HL-60 (cell line): ENCODE measurements around the gene MSRB3.

Experiments
- DNase-seq, 2 experiments: peaks; one replicate each; pipeline ENCODE4 v3.0.0-alpha.2; 2010 to 2020; ENCODE audit warnings: low read depth in 1 of 2, low spot score in 1 of 2
- H3K27ac ChIP-seq: fragments of 250-450 bp; sonication (Bioruptor Pico); replicated peaks from 2 replicates; pipeline ENCODE4 v1.5.1; 2020; ENCODE audit warnings: mild to moderate bottlenecking, moderate library complexity
- H3K27me3 ChIP-seq: fragments of 250-450 bp; sonication (Bioruptor Pico); 2 replicates; pipeline ENCODE4 v1.5.1; 2021; ENCODE audit warnings: mild to moderate bottlenecking, moderate library complexity; ENCODE audit not compliant: insufficient read depth, poor library complexity, severe bottlenecking
- H3K4me3 ChIP-seq: replicated peaks from 2 replicates; pipeline ENCODE4 v1.5.1; 2011; ENCODE audit warnings: mild to moderate bottlenecking, control low read depth, low read length; ENCODE audit not compliant: insufficient read depth
- GABPA ChIP-seq: IDR thresholded peaks from 2 replicates; pipeline ENCODE4 v1.6.1; 2012; ENCODE audit warnings: low read depth
- POLR2AphosphoS5 ChIP-seq: IDR thresholded peaks from 2 replicates; pipeline ENCODE4 v1.6.1; 2012; ENCODE audit warnings: low read depth
- REST ChIP-seq: IDR thresholded peaks from 2 replicates; pipeline ENCODE4 v1.6.1; 2012; ENCODE audit warnings: low read depth; ENCODE audit not compliant: insufficient replicate concordance
- SPI1 ChIP-seq: IDR thresholded peaks from 2 replicates; pipeline ENCODE4 v1.6.1; 2012; ENCODE audit warnings: low read depth, mild to moderate bottlenecking, borderline replicate concordance
- TF ChIP-seq, protein P1 (sequence below): IDR thresholded peaks from one replicate; pipeline ENCODE4 v1.5.1; 2011; ENCODE audit warnings: low read length, control low read depth, inconsistent platforms; ENCODE audit not compliant: insufficient read depth

Gene MSRB3

DNA sequence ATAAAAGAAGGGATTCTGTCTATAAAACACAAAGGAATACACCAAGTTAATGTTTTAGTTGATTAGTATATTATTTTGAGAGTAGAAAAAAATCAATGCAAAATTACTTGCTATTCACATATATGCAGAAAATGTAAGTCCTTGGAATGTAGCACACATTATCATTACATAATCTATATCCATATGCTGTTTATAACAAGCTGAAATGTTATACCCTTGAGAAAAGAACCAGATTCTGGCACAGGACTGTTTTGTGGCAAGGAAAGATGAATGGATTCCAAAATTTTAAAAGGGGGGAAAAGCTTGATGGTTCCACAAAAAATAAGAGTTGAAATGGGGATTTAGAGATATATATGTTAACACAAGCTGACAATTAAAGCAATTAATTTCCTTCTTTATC, 153.6 kb downstream of the MSRB3 start:
- H3K4me3 ChIP-seq, result no peak overlapping the region
- no peak for TF ChIP-seq GABPA
- no peak for TF ChIP-seq POLR2AphosphoS5
- TF ChIP-seq SPI1, result no peak
- TF ChIP-seq, protein P1, sequence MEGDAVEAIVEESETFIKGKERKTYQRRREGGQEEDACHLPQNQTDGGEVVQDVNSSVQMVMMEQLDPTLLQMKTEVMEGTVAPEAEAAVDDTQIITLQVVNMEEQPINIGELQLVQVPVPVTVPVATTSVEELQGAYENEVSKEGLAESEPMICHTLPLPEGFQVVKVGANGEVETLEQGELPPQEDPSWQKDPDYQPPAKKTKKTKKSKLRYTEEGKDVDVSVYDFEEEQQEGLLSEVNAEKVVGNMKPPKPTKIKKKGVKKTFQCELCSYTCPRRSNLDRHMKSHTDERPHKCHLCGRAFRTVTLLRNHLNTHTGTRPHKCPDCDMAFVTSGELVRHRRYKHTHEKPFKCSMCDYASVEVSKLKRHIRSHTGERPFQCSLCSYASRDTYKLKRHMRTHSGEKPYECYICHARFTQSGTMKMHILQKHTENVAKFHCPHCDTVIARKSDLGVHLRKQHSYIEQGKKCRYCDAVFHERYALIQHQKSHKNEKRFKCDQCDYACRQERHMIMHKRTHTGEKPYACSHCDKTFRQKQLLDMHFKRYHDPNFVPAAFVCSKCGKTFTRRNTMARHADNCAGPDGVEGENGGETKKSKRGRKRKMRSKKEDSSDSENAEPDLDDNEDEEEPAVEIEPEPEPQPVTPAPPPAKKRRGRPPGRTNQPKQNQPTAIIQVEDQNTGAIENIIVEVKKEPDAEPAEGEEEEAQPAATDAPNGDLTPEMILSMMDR, result no peak
- no peak for TF ChIP-seq REST
- no peaks in the 10 kb centered on the region for H3K27me3 ChIP-seq
- H3K27ac ChIP-seq, result no peak overlapping the region
- no peak for DNase-seq

DNA sequence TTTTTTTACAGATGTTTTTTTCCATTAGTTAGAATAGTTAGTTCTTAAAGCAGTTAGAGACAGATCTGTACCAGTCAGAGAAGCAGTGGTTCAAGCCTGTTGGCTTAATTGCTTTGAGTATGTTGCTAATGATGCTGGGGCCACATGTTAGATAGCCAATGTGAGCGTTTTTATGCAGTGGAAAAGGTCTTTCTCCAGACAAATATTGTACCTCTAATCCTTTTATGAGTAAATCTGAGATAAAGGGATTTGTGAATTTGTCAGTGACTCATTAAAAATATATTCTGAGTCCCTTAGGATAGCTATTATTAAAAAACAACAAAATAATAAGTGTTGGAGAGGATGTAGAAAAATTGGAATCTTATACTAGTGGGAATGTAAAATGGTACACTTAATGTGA, 154.2 kb downstream of the MSRB3 start:
- Histone ChIP-seq H3K27ac (no peak overlapping the region), H3K4me3 (no peak overlapping the region), H3K27me3 (no peaks in the 10 kb centered on the region)
- TF ChIP-seq REST, result no peak
- DNase-seq, result no peak

GRCh38 chr12:65434737-65435136, 156.3 kb downstream of the MSRB3 start:
- TF ChIP-seq, protein P1, result no peak
- Histone ChIP-seq H3K27me3 (no peaks in the 10 kb centered on the region), H3K4me3 (no peak overlapping the region), H3K27ac (no peak overlapping the region)
- DNase-seq, result no peak

GRCh38 chr12:65443038-65443437, 164.6 kb downstream of the MSRB3 start:
- TF ChIP-seq, protein P1, result no peak
- no peak for TF ChIP-seq REST
- no peak for TF ChIP-seq SPI1
- TF ChIP-seq POLR2AphosphoS5, result no peak
- TF ChIP-seq GABPA, result no peak
- Histone ChIP-seq H3K4me3 (no peak overlapping the region), H3K27ac (no peak overlapping the region), H3K27me3 (no peaks in the 10 kb centered on the region)
- DNase-seq, result no peak
